ENCODE measurements around the gene DGKK.

DGKK gene, protein sequence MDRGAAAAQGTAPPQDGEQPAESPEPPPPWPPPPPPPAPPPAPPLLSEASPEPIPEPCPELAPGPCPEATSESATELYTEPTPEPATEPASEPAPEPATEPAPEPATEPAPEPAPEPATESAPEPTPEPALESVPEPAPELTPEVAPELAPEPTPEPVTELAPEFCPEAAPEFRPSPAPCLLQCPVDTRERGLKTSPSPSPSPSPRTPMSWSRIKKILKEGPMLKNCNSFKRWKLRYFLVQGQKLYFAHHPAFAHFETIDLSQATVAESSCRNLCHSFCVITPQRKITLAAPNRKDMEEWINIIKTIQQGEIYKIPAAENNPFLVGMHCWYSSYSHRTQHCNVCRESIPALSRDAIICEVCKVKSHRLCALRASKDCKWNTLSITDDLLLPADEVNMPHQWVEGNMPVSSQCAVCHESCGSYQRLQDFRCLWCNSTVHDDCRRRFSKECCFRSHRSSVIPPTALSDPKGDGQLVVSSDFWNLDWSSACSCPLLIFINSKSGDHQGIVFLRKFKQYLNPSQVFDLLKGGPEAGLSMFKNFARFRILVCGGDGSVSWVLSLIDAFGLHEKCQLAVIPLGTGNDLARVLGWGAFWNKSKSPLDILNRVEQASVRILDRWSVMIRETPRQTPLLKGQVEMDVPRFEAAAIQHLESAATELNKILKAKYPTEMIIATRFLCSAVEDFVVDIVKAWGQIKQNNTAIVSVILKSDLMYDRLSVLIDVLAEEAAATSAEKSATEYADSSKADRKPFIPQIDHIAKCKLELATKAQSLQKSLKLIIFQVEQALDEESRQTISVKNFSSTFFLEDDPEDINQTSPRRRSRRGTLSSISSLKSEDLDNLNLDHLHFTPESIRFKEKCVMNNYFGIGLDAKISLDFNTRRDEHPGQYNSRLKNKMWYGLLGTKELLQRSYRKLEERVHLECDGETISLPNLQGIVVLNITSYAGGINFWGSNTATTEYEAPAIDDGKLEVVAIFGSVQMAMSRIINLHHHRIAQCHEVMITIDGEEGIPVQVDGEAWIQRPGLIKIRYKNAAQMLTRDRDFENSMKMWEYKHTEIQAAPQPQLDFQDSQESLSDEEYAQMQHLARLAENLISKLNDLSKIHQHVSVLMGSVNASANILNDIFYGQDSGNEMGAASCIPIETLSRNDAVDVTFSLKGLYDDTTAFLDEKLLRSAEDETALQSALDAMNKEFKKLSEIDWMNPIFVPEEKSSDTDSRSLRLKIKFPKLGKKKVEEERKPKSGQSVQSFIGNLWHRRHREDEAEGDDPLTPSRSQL

DNA sequence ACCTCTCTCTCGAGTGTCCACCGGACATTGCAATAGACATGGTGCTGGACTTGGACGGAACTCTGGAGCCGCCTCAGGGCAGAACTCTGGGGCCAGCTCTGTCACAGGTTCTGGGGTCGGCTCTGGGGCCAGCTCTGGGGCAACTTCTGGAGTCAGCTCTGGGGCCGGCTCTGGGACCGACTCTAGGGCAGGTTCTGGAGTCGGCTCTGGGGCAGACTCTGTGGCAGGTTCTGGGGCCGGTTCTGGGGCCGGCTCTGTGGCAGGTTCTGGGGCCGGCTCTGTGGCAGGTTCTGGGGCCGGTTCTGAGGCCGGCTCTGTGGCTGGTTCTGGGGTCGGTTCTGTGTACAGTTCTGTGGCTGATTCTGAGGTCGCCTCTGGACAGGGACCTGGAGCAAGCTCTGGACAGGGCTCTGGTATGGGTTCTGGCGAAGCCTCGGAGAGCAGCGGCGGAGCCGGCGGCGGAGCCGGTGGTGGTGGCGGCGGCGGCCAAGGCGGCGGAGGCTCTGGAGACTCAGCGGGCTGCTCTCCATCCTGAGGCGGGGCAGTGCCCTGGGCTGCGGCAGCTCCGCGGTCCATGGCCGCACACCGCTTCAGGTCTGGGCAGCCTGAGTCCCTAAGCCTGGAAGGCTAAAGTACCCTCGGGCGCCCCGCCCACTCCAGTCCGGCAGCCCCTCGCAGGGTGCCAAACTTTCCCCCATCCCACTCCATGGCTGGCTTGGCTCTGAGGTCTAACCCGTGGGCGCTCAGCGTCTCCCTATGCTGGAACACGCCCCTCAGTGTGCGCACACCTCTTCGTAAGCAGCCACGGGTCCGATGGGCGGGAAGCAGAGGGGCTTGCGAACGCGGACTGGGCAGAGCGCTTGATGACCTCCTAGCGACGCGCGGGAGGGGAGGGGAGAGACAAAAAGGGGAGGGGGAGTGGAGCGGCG is at the start of gene DGKK:
Gene DGKK, minus strand, starts transcription at position 723 of the 929 bp plus-strand sequence. Its CDS starts 147 bp downstream, at position 576.
- DNase-seq (ENCODE audit: low read depth) = no peak

DNA sequence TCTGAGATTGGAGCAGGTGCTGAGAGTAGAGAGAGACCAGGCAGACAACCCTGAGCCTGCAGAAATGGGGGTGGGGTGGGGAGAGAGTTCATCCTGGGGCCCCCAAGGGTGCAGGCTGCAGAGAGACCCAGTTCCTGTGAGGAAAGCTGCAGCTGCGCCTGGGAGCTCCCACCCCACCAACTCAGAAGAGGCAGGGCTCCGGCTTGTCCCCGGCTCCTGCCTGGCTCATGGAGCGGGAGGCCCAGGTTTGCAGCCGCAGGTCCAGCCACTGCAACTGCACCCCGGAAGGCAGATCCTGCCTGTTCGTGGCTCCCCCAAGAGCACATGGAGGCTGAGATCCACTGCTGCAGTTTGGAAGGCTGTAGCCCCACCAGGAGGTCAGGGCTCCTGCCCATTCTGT is 44.2 kb upstream of the DGKK start:
- no peak for DNase-seq (ENCODE audit: low read depth)

DNA sequence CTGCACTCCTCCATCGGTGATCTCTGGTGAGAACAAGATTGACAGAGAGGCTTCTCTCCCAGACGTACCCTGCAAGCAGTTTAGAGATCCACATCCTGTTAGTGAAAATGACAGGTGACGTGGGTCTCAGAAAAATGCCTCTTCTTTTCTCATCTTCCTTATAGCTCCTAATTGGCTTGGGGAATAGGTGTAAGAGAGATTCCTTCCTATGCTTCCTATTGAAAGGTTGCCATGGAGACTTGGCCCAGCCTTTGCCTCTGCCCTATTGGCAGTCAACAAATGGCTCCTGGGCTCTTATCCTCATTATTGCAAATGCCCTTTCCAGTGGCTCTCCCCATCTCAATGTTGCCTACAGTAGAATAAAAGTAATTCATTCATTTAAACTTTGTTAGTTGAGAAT is 26.5 kb upstream of the DGKK start:
- no peak for DNase-seq (ENCODE audit: low read depth)

DNA sequence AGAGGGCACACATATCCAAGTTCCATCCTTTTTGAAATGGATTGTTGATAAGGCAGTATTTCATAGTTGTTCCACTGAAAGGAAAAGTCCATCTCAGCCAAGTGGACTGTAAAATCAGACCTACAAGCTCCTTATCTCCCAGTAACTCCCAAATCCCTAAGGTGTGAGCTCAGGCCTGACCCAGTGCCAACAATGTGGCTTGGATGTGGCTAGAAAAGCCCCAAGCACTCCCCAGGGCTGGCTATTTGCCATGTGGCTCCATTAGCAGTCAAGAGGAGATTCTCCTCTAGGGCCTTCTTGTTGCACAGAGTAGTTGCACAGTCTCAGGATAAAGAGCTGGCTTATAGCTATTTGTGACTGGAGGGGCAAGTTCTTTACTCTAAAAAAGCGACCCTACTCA is 25.0 kb upstream of the DGKK start:
- DNase-seq (ENCODE audit: low read depth) = no peak

DNA sequence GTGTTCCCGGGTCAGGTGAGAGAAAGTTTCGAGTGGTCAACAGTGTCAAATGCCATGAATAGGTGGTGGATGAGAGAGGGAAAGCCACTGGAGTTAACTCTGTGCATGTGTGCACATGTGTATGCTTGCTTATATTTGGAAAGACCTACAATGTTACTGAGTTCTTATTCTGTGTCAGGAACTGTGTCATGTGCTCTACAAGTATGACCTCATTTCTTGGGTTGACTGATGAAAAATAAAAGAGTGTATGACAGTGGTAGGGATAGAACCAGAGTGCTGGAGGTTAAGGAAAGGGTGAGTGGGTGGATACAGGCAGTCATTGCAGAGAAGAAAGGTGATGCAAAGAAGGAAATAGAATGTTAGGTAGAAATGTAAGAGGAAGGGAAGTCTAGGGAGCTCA is 22.1 kb upstream of the DGKK start:
- DNase-seq (ENCODE audit: low read depth) = no peak

DNA sequence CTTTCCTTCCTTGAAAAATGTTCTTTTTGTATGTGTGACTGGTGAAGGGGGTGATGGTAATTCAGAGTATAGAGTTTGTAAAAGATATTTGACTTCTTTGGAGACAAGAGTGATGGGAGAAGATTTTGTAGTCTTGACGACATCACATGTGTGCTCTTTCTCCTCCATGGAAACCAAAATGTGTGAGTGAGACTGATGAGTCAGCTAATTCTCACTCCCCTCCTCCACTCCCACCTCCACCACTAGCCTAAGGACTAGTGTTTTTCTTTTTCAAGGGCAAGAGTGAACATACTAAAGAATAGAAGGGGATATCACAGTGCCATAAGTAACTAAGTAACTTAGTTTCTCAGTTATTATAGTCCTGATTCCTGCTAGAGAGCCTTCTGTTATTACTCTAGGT is 14.0 kb upstream of the DGKK start:
- no peak for DNase-seq (ENCODE audit: low read depth)

DNA sequence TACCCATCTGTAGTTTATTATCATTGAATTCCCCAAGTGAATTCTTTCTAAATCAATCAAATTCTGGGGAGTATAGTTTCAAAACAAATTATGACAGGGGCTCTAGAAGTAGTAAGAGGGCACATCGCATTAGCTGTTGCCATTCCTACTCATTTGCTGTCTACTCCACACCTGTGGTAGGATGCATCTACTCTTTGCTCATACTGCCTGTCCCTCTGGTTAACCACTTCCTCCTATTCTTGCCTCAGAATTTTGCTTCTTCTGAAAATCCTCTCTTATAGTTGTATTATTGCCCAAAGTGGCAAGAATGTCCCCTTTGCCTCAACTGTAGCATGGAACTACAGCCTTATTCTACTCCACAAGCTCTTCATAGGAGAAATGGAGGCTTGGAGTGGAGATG is 12.7 kb upstream of the DGKK start:
- DNase-seq (ENCODE audit: low read depth) = no peak

DNA sequence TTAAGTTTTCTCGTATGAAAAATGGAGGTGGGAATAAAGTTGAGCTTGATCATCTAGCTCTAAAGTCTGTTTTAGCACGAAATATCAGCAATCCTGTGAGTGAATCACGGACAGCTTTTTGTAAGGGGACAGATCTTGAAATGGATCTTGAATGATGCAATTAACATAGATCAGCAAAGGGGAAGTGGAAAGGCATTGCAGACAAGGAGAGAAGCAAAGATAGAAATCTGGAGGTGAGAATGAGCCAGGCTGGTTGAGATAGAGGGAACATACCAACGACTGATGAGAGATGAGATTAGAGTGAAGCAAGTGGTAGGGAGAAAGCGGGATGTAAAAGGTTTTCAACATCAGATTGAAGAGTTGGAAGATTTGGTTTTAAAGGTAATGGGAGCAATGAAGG is 4.6 kb upstream of the DGKK start:
- no peak for DNase-seq (ENCODE audit: low read depth)

DNA sequence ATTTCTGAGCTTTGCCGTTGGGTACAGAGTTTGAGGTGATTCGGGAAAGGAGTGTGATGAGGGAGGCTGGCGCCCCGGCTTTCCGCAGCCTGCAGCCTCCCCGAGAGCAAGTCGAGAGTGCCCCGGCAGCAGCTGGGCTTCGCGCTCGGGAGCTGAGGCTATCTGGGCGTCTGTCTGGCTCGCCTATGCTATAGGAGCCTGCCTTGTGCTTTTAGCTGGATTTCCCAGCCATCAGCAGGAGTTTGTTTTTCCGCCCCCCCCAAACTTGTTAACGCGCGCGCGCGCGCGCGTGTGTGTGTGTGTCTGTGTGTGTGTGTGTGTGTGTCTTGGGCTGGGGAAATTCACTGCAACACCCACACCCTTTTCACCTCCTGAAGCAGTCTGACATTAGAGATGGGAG is 765 bp upstream of the DGKK start:
- no peak for DNase-seq (ENCODE audit: low read depth)

DNA sequence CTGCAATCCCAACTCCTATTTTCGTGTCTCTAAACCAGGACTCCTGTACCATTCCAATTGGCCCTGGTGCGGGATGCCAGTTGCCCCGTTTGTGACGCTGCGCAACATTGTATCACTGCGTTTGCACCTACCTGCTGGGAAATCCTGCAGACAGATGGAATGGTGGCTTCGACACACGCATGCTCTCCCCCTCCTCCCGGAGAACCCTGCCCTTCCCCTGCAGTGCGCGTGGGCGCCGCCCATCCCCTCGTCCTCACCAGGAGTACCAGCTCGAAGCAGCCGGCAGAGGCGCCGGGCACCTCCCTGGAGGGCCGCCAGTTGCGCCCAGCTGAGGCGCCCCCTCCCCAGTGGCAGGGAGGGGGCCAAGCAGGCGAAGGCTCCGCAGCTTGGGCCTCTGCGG is 1.4 kb downstream of the DGKK start:
- DNase-seq (ENCODE audit: low read depth) = no peak

DNA sequence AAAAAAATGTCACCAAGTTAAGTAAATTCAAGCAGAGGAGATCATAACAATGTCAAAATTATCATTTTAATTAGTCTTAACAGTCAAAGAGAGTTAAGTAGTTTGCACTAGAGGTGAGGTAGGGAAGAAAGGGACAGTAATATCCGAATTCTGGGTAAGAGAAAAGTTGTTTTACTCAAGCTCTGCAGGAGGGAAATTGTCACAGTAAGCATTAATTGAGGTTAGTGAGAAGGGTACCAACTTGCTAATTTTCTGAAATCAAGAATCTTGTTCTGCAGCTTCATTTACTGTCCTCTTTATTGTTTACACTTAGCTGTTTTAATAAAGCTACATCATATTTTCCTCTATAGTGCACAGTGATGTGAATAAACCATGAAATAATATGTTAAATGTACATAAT is 11.0 kb downstream of the DGKK start:
- DNase-seq (ENCODE audit: low read depth) = no peak

DNA sequence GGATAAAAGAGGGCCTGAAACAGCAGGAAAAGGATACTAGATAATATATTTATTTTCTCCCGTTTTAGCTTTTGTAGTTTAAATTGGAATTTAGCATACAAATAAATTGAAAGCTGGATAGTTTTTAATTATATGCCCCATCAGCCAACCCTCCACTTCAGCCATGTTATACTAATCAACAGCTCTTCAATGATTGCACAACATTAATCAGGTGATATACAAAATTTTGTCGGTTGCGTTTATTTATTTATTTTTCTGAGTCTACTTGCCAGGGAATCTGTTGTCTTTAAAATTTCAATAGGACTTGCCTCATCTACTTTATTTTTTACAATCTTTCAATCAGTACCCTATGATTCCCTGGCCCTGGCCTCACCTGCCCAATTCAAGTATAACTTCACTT is 12.1 kb downstream of the DGKK start:
- no peak for DNase-seq (ENCODE audit: low read depth)

DNA sequence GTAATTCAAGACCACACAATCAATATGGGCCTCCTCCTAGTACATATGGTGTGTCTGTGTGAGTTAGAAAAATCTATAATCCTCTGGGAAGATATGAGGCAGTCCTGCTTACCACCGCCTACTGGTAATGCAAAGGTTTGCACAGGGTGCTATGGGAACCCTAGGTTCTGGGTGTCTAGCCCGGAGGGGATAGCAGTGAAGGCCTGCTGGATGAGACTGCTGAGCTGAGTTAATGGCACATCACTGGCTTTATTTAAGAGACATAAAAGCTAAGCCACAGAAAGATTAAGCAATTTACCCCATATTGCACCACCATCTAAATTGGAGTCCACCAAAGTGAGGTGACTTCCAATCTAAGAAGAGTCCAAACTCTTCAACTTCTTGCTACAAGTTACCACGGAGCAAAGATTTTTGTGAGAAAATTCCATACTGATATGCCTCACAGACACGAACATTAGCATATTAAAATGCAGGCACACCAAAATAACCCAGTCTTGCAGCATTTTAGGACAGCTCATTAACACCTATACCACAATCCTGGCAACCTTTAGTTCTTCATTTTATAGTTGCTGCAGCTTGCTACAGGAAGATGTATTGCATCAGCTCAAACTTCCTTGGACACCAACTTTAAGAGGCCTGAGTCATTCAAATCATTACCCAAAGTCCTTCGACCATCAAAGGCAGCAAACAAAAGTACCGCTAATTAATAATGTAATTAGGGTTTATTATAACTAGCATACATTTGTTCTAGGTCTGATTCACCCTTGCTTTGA is 13.7 kb downstream of the DGKK start:
- DNase-seq (ENCODE audit: low read depth) = no peak

DNA sequence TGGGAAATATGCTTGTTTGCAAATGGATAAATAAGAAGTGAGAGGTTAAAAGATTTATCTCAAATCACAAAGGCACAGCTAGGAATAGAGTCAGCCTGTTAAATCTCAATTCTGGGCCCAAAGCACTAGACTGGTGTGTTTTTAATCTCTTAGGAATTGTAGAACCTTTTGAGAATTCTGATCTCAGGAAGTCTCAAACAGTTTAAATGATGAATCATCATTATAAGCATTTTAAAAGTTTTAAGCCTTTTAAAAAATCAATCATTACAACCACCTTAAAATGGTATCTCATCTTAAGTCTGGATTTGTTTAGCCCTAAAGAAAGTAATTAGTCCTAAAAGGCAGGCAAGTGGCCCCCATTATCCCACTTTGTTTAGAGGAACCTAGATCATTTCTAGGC is 17.8 kb downstream of the DGKK start:
- no peak for DNase-seq (ENCODE audit: low read depth)

DNA sequence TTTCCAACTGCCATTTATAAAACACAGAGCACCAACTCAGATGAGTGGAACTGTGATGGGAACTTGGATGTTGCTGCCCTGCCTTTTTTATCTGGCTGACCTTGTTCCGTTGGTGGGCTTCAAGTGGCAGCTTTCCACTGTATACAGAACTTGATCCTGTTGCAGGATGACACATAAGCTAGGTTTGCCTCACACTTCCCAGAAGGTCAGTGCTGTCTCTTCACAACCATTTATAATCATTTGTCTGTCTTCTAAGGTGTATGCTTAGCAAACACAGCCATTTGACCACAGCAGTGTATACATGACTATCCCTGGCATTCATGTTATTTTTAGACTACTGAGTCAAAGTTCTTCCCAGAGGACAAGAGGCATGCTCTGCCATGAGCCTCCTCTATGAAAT is 20.3 kb downstream of the DGKK start:
- no peak for DNase-seq (ENCODE audit: low read depth)

DNA sequence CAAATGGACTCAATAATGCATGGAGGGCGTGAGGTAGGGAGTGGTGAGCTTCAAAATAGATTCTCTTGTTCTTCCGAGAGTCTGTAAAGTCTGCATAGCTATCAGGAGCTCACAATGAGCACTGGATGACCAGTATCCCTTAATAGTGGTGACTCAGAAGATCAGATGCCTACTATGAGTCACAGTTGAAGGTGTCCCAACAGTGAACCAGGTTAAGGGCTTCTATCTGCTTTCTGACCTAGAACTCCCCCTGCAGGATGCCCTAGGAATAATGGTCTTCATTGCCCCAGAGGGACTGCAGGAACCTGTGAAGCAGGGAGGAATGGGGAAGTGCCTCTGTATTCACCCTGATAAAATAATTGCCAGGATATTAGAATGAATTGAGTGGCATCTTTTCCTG is 22.1 kb downstream of the DGKK start:
- no peak for DNase-seq (ENCODE audit: low read depth)

DNA sequence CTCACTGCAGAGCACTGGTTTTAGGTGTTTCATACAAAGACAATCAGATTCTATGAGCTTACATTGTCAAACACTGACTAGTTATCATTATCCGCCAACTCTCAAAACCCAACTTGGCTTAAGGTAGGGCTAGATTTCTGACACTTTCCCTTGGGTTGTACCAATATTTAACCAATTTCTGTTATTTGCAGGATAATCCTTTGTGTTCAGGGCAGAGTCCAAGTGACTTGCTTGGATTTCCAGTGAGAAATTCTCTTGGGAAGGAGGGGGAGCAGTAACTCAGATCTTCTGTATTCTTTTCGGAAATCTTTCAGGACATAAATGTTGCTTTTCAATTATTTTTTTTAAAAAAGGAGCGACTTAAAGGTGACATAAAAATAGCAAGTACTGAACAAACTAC is 23.1 kb downstream of the DGKK start:
- DNase-seq (ENCODE audit: low read depth) = no peak

DNA sequence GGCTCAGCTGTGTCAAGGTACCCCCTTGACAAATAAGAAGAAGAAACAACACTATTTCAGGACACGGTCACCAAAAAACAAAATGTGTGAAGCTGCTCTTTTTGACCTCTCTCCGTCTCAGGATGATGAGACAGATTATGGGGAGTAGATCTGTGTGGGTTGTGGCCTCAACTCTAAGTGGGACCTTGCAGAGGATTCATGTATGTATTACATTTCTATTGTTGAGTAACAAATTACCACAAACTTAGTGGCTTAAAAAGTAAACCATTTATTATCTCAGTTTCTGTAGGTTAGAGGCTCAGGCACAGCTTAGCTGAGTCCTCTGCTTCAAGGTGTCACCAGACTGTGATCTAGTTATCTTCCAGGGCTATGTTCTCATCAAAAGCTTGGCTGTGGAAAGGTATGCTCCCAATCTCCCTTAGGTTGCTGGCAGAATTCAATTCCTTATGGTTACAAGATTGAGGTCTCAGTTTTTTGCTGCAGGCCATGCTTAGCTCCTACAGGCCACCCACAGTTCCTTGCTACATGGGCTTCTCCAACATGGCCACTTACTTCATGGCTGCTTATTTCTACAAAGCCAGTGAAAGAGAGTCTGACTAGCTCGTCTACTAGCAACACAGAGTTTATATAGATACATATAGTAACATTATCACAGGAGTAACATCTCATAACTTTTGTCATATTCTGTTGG is 28.1 kb downstream of the DGKK start:
- no peak for DNase-seq (ENCODE audit: low read depth)

DNA sequence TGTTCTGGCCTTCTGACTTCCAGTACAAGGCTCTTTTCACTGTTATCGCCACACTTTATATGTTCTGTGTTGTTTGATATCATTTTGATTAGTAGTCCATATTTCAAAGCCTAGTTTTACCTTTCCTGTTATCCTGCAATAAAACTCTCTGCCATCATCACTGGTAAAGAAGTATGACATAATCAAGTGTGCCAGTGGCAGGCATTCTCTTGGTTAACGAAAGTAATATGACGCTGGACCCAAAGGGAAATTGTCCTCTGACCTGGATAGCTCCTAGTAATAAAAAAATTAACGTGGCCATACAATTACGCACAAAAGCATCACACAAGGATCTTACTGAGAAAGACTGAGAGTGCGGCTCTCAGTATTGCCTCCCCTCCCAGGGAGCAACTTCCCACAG is 33.8 kb downstream of the DGKK start:
- DNase-seq (ENCODE audit: low read depth) = no peak

DNA sequence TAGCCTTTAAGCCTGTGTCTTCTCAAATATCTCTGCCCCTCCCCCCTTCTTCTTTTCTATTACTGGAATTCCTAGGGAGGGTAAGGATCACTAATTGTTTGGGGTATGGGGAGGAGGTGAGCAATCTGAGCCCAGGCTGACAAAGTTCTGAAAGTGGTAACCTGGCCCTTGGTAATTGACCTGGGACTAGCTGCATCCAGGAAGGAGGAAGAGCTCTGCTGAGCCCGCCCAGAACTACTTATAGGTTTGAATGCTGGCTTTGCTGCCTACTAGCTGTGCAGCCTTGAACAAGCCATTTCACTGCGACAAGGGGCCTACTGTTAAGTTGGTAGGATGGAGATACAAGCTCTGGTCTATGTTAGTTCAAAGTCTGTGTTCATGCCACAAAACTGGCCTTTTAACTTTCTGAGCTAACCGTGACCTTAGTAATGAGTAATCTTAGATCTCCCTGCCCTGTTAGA is 37.8 kb downstream of the DGKK start:
- no peak for DNase-seq (ENCODE audit: low read depth)
